GM19372 (cell line): ENCODE measurements around the gene DEFB113.
"Not testable (repeated sequence)": the region's sequence is repeated elsewhere in the genome, so short reads cannot be mapped to it uniquely, and the experiment has no call there.

ENCODE experiments used
- ATAC-seq: cut with Tn5 transposase; IDR thresholded peaks from one replicate; pipeline ENCODE4 v1.9.1; 2021; ENCODE audit warnings: mild to moderate bottlenecking, low read depth, moderate library complexity; ENCODE audit not compliant: unreplicated experiment

Gene DEFB113, protein sequence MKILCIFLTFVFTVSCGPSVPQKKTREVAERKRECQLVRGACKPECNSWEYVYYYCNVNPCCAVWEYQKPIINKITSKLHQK

DNA sequence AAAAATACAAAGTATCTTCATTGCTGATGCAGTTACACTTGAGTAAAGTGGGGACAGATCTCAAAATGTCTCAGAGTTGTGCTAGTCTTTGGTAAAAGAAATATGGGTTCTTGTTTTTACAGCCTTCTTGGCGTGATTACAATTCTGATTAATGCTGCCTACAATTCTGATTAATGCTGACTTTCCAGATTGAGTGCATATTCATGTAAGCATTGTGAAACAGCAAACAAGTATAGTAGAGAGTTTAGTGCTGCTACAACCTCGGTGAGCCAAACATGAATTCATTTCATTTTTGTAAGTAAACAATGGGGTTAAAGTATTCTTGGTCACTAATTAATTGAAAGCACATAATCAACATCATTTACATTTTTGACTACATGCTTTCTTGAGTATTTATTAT, at the start of gene DEFB113:
Gene DEFB113, minus strand, starts transcription at position 21 of the 400 bp plus-strand sequence. Its CDS starts 0 bp downstream, at position 21.
- no peak for ATAC-seq

DNA sequence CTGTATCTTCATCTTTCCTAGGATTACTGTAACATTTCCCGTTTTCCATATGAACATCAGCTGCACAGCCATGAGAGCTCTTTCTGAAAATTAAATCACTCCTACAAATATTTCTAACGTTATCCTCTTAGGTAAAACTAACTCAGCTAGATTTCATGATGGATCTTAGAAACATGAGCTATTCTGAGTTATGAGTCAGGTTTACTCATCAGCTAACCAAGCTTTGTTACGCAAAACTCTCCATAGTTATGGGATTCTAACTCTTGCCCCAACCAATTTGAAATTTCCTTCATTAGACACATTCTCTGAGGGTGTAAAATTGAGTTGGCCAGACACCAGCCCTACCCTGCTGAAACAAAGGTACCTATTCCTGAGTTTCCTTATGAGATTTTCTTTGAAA, 38.4 kb upstream of the DEFB113 start:
- ATAC-seq = no peak

DNA sequence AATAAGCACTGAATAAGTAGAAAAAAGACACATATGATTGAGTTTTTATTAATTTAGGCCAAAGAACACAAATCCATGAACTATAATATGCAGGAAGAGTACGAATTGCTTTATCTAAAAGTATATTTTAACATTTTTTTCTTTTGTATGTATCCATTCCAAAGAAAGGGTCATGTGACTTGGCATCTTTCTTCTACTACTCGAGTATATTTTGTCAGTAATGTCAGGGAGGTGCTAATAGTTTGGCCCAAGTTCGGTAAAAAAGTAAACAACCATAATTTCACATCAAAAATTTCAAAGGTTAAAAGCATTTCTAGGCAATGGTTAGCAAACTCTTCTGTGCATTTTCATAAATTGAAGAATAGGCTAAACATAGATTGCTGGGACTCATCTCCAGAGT, 33.7 kb upstream of the DEFB113 start:
- ATAC-seq = no peak

DNA sequence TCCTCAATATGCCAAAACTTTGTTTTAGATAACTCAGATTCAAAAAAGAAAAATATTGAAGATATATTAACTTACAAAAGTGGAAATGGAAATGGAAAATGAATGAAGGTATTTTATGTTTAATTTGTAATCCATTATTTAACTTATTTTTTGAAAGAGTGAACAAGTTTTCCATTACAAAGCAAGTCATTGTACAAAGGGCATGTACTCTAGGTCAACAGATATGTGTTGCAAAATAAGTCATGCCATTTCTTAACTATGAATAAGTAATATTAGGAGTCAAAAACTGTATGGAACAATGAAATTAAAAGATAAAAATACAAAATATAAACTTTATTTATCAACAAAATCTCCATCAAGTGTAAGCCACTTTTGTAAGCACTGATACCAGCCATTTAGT, 25.9 kb upstream of the DEFB113 start:
- ATAC-seq = no peak

DNA sequence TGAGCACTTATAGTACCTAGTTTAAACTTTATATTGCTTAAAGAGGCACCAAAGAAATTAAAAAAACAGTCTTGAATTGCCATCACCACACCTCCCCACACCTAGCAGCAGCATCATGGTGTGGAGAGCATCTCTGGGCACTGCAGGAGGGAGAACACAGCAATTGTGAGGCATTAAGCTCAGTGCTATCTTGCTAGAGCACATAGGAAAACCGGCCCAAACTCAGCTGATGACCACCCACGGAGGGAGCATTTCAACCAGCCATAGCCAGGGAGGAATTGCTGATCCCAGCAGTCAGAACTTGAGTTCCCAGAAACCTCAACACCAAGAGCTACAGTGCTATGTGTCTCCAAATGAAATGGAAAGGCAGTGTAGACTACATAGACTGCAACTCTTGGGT, 19.5 kb upstream of the DEFB113 start:
- ATAC-seq = no peak

DNA sequence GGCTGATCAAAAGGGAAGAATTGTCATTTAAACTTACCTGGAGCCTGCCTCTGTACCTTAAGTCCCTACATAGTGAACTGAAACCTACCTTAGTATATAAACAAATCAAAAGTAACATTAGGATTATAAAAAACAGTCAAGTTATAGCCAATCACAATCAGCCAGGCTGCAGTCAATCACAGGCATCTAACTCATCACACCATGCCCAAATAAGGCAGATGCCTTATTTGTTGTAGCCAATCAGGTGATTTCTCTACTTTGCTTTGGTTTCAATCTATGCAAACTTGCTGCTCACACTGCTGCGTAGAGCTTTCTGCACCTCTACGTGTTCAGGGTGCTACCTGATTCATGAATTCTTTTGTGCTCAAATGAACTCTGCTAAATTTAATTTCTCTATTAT, 18.3 kb upstream of the DEFB113 start:
- ATAC-seq = no peak

DNA sequence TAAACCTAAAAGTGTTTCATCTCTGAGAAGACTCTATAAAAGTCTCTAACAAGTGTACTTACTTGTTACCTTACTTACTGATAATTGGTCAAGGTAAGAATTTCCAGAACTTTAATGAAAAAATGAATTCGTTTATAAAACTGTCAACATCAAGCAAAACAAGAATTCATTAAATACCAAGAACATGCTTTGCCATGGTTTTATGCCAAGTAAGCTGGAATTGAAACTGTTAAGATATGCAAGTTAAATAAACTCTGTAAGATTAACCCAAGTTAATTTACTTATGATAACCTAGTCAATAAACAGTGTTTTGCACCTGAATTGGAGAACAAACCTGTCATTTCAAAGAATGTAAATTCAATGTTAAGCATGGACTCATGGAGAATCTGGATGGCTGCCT, 17.1 kb upstream of the DEFB113 start:
- no peak for ATAC-seq

DNA sequence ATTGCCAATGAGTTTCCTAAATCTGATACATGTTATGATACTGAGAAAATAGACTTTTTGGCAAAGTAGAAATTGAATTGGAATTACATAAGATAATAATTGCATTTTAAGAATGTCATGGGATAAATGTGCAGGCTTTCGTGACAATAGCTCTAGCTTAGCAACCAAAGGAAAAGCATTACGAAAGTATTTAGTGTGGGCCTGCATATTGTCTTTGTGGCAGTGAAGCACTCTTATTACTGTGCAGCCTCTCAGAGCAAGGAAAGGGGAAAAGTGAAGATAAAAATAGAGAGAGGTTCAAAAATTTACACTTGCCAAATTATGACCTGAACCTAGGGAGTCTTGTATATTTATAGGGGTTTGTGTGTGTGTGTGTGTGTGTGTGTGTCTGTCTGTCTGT, 12.6 kb upstream of the DEFB113 start:
- no peak for ATAC-seq

DNA sequence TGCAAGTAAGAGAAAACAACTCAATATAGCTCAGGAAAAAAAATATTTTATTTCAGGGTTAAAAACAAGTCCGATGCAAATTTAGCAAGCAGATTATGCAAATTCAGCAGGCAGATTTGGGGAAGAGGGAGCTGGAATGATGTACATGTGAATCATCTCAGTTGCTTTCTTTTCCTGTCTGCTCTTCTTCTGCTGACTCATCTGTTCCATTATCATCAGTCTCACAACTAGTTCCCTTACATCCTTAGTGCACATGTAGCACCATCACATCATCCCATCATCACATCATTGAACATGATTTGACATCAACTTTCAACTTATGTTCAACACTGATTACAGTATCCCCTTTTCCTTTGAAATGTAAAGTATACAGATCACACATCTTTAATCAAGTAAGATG, 11.5 kb upstream of the DEFB113 start:
- no peak for ATAC-seq

DNA sequence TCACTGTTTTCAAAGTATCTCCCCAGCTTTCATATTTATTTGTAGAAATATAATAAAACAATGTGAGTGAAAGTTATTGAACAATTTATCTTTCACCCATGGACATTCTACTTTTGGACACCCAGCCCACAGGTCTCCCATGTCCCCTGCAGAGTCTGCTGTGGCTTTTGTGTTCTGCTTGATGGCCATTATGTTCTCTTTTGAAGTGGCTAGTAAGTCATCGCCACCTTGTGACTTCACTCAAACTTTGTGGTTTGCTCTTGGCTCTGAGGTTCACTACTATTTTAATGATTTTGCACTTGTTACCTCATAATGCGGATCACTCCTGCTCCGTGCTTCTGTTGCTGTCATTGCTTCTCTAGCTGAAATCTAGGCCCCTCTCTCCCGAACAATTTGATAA, 10.2 kb upstream of the DEFB113 start:
- ATAC-seq = no peak

DNA sequence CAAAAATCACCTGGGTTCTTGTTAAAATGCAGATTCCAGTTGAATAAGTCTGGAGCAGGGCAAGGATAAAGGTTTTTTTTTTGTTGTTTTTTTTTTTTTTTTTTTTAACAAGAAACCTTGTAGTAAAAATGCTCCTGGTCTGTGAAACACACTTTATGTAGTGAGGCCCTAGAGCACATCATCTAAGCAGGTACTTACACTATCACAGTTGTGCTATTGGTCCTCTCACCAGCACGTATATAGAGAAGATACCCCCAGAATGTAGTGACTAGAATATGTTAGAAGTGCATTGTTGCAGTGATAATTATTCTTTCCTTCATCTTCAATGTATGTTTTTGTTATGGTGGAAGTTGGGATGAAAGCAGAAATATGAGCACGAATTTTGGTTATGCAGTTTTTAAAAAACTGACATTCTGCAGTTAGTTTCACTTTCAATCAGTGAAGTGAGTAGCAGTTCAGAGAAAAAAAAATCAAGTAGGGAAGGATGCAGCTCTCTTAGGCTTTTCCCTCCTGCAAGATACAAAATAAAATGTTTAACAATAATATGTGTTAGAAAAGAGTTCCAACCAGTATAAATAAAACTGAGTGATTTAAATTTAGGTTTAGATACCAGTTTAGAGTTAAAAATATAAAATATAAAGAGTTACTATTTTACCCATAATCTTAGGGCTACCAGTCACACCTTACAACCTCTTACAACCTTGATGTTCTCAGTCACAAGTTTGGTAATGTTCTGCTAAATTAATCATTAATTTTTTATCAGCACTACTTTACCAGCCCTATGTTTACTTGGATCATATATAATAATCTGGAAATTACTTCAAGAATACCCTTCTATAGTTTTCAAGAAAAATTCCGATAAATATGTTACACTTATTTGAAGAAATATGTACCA, 9.2 kb upstream of the DEFB113 start:
- ATAC-seq = peak; percentile 49

DNA sequence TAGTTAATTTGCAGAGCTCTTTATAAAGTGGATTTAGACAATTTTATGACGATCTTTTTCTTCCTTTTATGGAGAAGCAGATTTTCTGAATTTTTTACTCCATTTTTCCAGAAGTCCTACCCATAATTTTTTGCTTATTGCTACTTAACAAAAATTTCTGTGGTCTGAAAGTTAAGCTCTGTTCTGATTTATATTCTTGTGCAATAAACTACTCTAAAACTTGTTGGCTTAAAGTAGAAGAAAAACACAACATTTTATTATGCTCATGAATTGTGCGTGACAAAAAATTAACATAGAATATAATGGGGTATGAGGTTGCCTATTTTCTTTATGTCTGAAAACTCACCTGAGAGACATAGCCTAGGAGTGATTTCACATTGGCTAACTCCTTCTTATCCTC, 2.6 kb downstream of the DEFB113 start:
- ATAC-seq = no peak

DNA sequence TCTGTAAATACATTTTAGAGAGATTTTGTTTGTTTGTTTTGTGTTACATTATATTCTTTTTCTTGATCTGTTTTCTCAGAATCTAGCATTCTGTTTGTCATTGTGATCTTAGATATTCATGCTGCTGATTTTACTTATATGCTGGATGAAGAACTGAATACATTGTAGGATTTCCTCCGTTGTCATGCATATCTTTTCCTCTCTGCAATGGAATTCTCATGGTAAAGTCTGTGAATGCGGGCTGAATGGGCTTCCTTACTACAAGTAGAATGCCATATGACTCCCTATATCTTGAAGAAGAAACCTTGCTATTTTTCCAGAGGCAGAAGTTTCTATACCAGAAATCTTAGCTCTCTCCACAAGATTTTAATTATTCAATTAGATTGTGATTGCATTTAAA, 3.1 kb downstream of the DEFB113 start:
- no peak for ATAC-seq

DNA sequence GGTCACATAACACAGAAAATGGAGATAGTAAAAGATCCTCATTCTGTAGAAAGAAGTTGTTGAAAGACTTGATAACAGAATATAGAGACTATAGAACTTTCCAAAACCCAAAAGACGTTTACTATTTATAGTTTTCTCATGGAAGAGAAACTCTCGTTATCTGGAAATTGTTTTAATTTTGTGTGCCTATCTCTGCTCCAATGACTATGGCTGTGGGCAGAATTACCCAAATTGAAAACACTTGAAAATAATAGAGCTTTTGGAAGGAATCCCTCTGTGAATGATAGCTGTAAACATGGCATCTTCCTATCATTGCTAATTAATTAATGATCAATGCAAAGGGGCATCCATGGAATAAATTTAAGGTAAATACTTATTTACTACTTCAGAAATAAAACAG, 5.4 kb downstream of the DEFB113 start, which contains the start of gene DEFB114:
Gene DEFB114, minus strand, starts transcription at position 101 of the 400 bp plus-strand sequence. Its CDS starts 59 bp downstream, at position 42.
- ATAC-seq = no peak

DNA sequence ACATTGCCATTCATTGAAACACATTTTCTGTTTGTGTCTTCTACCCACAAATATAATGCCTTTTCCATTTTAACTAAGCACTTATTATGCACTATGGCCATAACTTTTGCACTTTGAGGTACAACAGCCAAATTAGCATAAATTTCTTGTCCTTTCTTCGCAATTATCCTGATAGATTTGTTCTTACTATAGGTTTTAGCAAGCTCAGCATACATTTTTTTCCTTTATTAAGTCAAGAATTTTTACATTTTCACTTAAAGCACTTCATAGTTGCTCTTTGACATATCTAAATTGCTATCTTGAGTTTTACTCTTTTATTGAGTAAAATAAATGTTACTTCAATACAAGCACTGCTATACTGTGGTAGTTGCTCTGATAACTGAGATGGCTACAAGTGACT, 11.2 kb downstream of the DEFB113 start:
- ATAC-seq = no peak

DNA sequence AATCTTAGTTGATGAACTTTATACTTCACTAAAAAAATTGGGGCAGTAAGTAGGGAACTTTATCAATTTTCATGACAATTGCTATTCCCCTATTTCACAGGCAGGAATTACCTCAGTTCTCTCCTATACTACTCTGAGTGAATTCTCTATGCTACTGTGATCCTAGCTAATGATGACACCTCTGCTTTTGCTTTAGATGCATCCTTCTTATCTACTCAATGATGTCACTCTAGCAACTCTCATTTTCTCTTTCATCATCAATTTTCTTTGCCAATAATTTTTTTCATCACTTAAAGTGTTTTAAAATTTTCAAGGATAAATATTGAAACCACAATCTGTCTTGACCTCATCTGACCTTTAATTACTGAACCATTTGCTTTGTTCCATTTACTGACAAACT, 13.6 kb downstream of the DEFB113 start:
- ATAC-seq = no peak

DNA sequence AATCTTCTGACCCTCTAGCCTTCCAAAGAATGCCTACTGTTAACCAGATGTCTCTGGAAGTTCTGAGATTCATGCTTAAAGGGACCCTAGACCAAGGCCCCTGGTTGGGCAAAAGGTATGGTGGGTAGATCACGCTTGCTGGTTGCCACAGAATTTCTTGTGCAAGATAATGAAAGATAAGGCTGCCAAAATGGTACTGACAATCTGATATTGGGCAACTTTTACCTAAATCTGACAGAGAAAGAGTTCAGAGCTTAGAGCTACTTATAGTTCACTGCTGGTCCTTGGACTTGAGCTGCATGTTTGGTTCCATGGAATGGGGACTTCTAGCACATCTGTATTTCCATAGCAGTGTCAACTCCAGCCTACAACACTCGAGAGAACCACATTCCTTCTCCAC, 17.5 kb downstream of the DEFB113 start:
- no peak for ATAC-seq

DNA sequence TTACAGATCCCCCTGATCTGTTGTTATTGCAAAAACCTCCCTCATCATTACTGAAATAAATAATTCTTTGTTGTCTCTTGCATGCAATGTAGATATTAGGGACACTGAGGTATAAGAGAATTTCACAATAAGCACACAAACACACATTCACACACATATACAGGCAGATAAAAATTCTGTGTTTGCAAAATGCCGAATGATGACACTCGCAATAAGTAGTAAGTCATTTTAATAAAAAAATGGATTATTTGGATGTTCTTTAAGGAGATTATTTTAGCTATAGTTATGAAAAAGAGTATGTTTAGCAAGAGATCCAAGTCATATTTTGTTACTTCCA, 19.0 kb downstream of the DEFB113 start:
- no peak for ATAC-seq

DNA sequence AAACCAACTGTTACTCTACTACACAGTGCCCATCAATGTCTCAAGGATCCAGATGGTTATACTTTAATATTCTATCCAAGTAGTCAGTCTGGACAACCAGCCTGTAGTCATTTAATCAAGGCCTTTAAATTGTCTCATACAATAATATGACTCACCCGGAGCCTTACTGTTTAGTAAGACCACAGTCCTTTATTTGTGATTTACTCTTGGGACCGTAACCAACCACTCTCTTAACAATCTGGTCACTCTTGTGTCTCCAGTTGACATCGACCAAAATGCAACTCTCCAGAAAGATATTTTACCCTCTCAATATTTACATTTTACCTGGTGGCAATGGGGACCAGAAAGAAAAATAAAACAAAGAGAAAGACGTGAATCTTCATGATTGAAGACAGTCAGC, 20.4 kb downstream of the DEFB113 start:
- ATAC-seq = no peak

DNA sequence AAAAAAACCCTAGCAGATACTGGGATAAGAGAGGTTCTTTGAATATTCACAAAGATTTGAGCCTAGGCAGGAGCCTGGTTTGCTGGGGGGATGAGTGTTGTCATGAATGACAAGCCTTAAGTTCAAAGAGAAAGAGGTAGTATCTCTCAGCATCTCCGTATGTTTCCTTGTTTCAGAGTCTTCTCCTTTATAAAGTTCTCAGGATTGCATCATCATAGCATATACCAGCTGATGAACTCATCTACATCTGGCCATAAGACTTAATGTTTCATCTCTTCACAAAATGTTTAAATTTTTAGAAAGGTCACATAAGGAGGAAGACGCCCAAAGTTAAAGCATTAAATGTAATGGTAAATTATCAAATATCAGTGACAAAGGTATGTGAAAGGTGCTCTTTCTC, 22.6 kb downstream of the DEFB113 start:
- no peak for ATAC-seq

DNA sequence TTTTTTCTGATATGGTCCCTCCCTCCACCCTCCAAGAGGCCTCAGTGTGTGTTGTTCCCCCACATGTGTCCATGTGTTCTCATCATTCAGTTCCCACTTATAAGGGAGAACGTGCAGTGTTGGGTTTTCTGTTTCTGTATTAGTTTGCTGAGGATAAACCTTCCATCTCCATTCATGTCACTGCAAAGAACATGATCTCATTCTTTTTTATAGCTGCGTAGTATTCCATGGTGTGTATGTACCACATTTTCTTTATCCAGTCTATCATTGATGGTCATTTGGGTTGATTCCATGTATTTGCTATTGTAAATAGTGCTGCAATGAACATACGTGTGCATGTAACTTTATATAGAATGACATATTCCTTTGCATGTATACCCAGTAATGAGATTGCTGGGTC, 25.4 kb downstream of the DEFB113 start:
- ATAC-seq = not testable (repeated sequence)

DNA sequence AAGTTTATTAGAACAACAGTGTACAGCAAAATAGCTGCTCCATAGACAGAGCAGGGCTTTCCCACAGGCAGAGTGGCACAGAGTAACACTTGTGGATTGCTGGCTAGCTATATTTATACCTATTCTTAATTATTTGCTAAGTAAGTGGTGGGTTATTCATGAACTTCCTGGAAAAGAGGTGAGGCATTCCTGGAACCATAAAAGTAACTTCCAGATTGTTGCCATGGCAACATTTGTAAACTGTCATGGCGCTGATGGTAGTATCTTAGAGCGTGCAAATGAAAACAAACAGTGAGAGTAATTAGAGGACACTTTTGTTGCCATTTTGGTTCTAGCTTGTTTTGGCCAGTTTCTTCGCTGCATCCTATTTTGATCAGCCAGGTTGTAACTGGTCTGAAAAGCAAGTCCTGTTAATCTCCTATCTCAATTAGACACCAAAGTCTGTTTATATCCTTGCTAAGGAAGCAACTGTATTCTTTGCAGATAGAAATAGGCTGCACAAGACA, 29.4 kb downstream of the DEFB113 start:
- no peak for ATAC-seq
